Hepatocyte (in vitro differentiated cells): ENCODE measurements around the gene GRIN2C. TPM values are rescaled to one million over a fixed set of nuclear protein-coding genes. Genes with fewer than 3 reads are reported as not detected.

Experiments
- DNase-seq: peaks from one replicate; pipeline ENCODE4 v3.0.0-alpha.2; 2016; ENCODE audit warnings: low spot score
- H2AFZ ChIP-seq: fragments of 200-600 bp; sonication (generic); 2 replicates; pipeline ENCODE4 v1.6.0; 2016; ENCODE audit warnings: antibody characterized with exemption, mild to moderate bottlenecking
- H3K27ac ChIP-seq: fragments of 200-600 bp; sonication (generic); 2 replicates; pipeline ENCODE4 v1.5.1; 2016; ENCODE audit warnings: mild to moderate bottlenecking
- H3K27me3 ChIP-seq: fragments of 200-600 bp; sonication (generic); 2 replicates; pipeline ENCODE4 v1.6.1; 2016
- H3K36me3 ChIP-seq: fragments of 200-600 bp; sonication (generic); replicated peaks from 2 replicates; pipeline ENCODE4 v1.5.1; 2016; ENCODE audit warnings: low read depth; ENCODE audit not compliant: insufficient read depth
- H3K4me1 ChIP-seq: fragments of 200-600 bp; sonication (generic); 2 replicates; pipeline ENCODE4 v1.5.1; 2016; ENCODE audit warnings: mild to moderate bottlenecking, moderate library complexity; ENCODE audit not compliant: insufficient read depth
- H3K4me2 ChIP-seq: fragments of 200-600 bp; sonication (generic); 2 replicates; pipeline ENCODE4 v1.6.0; 2016
- H3K4me3 ChIP-seq: fragments of 200-600 bp; sonication (generic); 2 replicates; pipeline ENCODE4 v1.5.1; 2016; ENCODE audit warnings: mild to moderate bottlenecking
- H3K79me2 ChIP-seq: fragments of 200-600 bp; sonication (generic); 2 replicates; pipeline ENCODE4 v1.6.0; 2017; ENCODE audit warnings: mild to moderate bottlenecking
- H3K9me2 ChIP-seq: fragments of 200-600 bp; sonication (generic); replicated peaks from 2 replicates; pipeline ENCODE4 v1.6.0; 2017; ENCODE audit warnings: mild to moderate bottlenecking; ENCODE audit not compliant: insufficient read depth
- H3K9me3 ChIP-seq: fragments of 200-600 bp; sonication (generic); 2 replicates; pipeline ENCODE4 v1.5.1; 2016; ENCODE audit warnings: low read depth, mild to moderate bottlenecking
- H4K20me1 ChIP-seq: fragments of 200-600 bp; sonication (generic); 2 replicates; pipeline ENCODE4 v1.6.0; 2016; ENCODE audit warnings: mild to moderate bottlenecking; ENCODE audit not compliant: insufficient read depth, poor library complexity, severe bottlenecking
- CTCF ChIP-seq: fragments of 200-600 bp; sonication (generic); IDR thresholded peaks from 2 replicates; pipeline ENCODE4 v1.5.1; 2016; ENCODE audit warnings: antibody characterized with exemption, mild to moderate bottlenecking; ENCODE audit not compliant: poor library complexity
- EZH2 ChIP-seq: fragments of 200-600 bp; sonication (generic); IDR thresholded peaks from 2 replicates; pipeline ENCODE4 v1.6.1; 2016; ENCODE audit warnings: antibody characterized with exemption, mild to moderate bottlenecking, borderline replicate concordance
- EZH2phosphoT487 ChIP-seq: fragments of 200-600 bp; sonication (generic); IDR thresholded peaks from one replicate; pipeline ENCODE4 v1.6.1; 2018; ENCODE audit warnings: antibody characterized with exemption, mild to moderate bottlenecking, low read depth, moderate library complexity; ENCODE audit not compliant: unreplicated experiment, severe bottlenecking
- WGBS: methylation state at CpG from one replicate; pipeline ENCODE4 v1.1.6; 2016; ENCODE audit warnings: low lambda C conversion rate; ENCODE audit errors: missing lambda C conversion rate; 5-methylcytosine and 5-hydroxymethylcytosine counted together
- polyA plus RNA-seq: library from polyadenylated mRNA; unstranded; fragments of >200 nt; fragmentation: Nextera tagmentation; extraction: Ambion mirVana; gene quantifications from 2 replicates; pipeline ENCODE4 v1.2.1, GENCODE V29; 2016
- total RNA-seq: library from RNA; depleted of rRNA; stranded (reverse); fragments of >200 nt; gene quantifications from 2 replicates; pipeline ENCODE4 v1.2.3, GENCODE V29; 2014

GRIN2C gene
- total and polyA plus RNA-seq, 2 experiments from 2014 or later: 0.27 TPM; not detected in 1

- Histone ChIP-seq H3K4me2 (no peak overlapping the region), H3K4me1 (peaks cover 8% of the 10 kb centered on the region), H3K9me2 (no peaks in the 10 kb centered on the region), H4K20me1 (no peaks in the 10 kb centered on the region), H3K9me3 (no peaks in the 10 kb centered on the region), H3K36me3 (no peaks in the 10 kb centered on the region), H3K4me3 (no peak overlapping the region), H3K27ac (no peak overlapping the region), H3K27me3 (peaks cover 8% of the 10 kb centered on the region), H3K79me2 (no peaks in the 10 kb centered on the region), H2AFZ (no peak overlapping the region)
- no peak for DNase-seq
- WGBS: 84% methylated on average over 19 of the region's 19 CpGs
- TF ChIP-seq EZH2 (no peak), CTCF (no peak), EZH2phosphoT487 (no peak)
Measured at GRCh38 chr17:74866198-74866835, 6.6 kb upstream of the GRIN2C start.

DNA sequence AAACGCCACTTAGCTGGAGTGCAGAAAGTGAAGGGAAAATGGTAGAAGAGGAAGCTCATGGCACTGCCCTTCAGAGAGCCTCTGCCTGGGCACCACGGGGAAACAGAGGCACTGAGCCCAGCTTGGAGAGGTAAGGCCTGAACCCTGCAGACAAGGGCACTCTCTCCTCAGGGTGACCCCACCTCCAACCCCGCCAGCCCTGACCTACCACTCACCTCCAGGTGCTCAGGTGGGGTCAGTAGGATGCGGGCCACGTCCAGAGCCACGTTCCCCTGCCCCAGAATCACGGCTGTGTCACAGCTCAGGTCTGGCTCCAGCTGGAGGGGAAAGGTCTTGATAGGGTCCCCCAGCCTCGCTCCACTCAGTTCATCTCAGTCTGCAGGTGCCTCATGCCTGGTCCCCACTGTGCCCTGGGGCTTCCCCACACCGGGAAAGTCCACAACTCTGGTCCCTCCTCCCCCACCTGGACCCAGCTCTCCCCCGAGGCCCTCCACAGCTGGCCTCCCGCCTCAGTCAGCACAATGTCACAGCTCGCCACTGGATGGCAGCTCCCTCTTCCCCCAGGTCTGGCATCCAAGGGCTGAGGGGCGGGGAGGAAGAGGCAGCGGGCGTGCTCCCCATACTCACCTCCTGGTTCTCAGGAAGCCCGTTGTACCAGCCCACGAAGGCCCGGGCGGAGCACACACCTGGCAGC is 6.0 kb upstream of the GRIN2C start:
- 85% methylated on average over 19 of the region's 19 CpGs for WGBS
- DNase-seq: no peak
- H3K9me2 ChIP-seq: no peaks in the 10 kb centered on the region
- peaks cover 15% of the 10 kb centered on the region for H3K27me3 ChIP-seq
- H3K4me2 ChIP-seq: no peak overlapping the region
- H3K9me3 ChIP-seq: no peaks in the 10 kb centered on the region
- no peaks in the 10 kb centered on the region for H3K79me2 ChIP-seq
- no peaks in the 10 kb centered on the region for H3K36me3 ChIP-seq
- H2AFZ ChIP-seq: no peak overlapping the region
- H4K20me1 ChIP-seq: no peaks in the 10 kb centered on the region
- no peak overlapping the region for H3K27ac ChIP-seq
- H3K4me3 ChIP-seq: no peak overlapping the region
- TF ChIP-seq CTCF: no peak
- TF ChIP-seq EZH2phosphoT487: no peak
- no peak for TF ChIP-seq EZH2
- peaks cover 14% of the 10 kb centered on the region for H3K4me1 ChIP-seq

GRCh38 chr17:74864866-74865395 is 5.2 kb upstream of the GRIN2C start:
- no peaks in the 10 kb centered on the region for H3K36me3 ChIP-seq
- no peaks in the 10 kb centered on the region for H3K79me2 ChIP-seq
- H3K27ac ChIP-seq: no peak overlapping the region
- TF ChIP-seq EZH2: no peak
- peak; percentile 89 for TF ChIP-seq CTCF
- TF ChIP-seq EZH2phosphoT487: no peak
- peaks cover 17% of the 10 kb centered on the region for H3K4me1 ChIP-seq
- no peaks in the 10 kb centered on the region for H4K20me1 ChIP-seq
- H3K4me3 ChIP-seq: no peak overlapping the region
- WGBS: 33% methylated on average over 11 of the region's 11 CpGs
- H3K9me3 ChIP-seq: no peaks in the 10 kb centered on the region
- peaks cover 22% of the 10 kb centered on the region for H3K27me3 ChIP-seq
- H2AFZ ChIP-seq: no peak overlapping the region
- DNase-seq: peak; percentile 77
- no peaks in the 10 kb centered on the region for H3K9me2 ChIP-seq
- H3K4me2 ChIP-seq: no peak overlapping the region
